GM04503 (cell line): ENCODE data around the gene RGS4.
"Not testable (repeated sequence)": the region's sequence is repeated elsewhere in the genome, so short reads cannot be mapped to it uniquely, and the experiment has no call there.

Experiments used
- DNase-seq: peaks from one replicate; pipeline ENCODE4 v3.0.0-alpha.2; 2012; ENCODE audit warnings: low read depth

Gene RGS4

GRCh38 chr1:163068716-163069115 lies 445 bp upstream of the RGS4 start:
- DNase-seq = no peak

GRCh38 chr1:163069655-163070277 lies 605 bp downstream of the RGS4 start:
- DNase-seq = no peak

GRCh38 chr1:163071405-163072255 lies 2.5 kb downstream of the RGS4 start:
- DNase-seq = no peak

GRCh38 chr1:163072658-163073057 lies 3.5 kb downstream of the RGS4 start:
- DNase-seq = no peak

GRCh38 chr1:163074004-163074403 lies 4.8 kb downstream of the RGS4 start:
- DNase-seq = no peak

- no peak for DNase-seq
These were observed 5.6 kb downstream of the RGS4 start for GRCh38 chr1:163074716-163075284.

- DNase-seq = no peak
These were observed 6.9 kb downstream of the RGS4 start for GRCh38 chr1:163076044-163076443.

- DNase-seq = no peak
These were observed 7.3 kb downstream of the RGS4 start for GRCh38 chr1:163076446-163076845.

- no peak for DNase-seq
These were observed 8.0 kb downstream of the RGS4 start for GRCh38 chr1:163076981-163077761.

GRCh38 chr1:163082971-163083370 lies 13.8 kb downstream of the RGS4 start:
- DNase-seq = no peak

GRCh38 chr1:163083690-163084089 lies 14.5 kb downstream of the RGS4 start:
- no peak for DNase-seq

- no peak for DNase-seq
These were observed 15.2 kb downstream of the RGS4 start for GRCh38 chr1:163084330-163084729.

- DNase-seq = no peak
These were observed 16.1 kb downstream of the RGS4 start for GRCh38 chr1:163085041-163085903.

GRCh38 chr1:163085904-163086268 lies 16.7 kb downstream of the RGS4 start:
- DNase-seq = no peak

- DNase-seq = not testable (repeated sequence)
These were observed 20.0 kb downstream of the RGS4 start for GRCh38 chr1:163089117-163089516.

GRCh38 chr1:163090321-163090945 lies 21.3 kb downstream of the RGS4 start:
- no peak for DNase-seq

- no peak for DNase-seq
These were observed 24.0 kb downstream of the RGS4 start for GRCh38 chr1:163093169-163093568.

GRCh38 chr1:163093579-163093978 lies 24.4 kb downstream of the RGS4 start:
- DNase-seq = no peak

- DNase-seq = no peak
These were observed 25.0 kb downstream of the RGS4 start for GRCh38 chr1:163094182-163094581.

- DNase-seq = no peak
These were observed 25.4 kb downstream of the RGS4 start for GRCh38 chr1:163094589-163094988.

- DNase-seq = no peak
These were observed 26.1 kb downstream of the RGS4 start for GRCh38 chr1:163095213-163095612.
